LoVo (cell line): ENCODE data around the gene GIGYF2.

Source experiments
- DNase-seq: peaks from one replicate; pipeline ENCODE4 v3.0.0-alpha.2; 2016; ENCODE audit warnings: low spot score

GIGYF2 gene

DNA sequence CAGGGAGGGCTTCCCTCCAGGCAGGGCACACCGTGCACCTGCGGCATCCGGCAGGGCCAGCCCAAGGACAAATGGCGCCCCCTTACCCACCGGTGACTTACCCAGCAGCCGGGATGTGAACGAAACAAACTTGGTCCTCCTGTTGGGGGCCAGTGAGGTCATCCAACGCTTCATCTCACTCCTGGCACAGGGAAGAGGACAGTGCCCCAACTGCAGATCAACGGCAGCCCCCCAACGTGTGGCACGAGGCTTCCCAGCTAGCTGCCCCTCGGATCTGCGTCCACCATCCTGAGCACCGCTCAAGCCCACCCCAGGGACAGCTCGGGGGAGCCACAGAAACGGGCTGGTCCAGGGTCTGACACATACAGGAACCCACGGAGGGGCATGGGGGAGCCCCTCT, 185.0 kb downstream of the GIGYF2 start:
- no peak for DNase-seq

DNA sequence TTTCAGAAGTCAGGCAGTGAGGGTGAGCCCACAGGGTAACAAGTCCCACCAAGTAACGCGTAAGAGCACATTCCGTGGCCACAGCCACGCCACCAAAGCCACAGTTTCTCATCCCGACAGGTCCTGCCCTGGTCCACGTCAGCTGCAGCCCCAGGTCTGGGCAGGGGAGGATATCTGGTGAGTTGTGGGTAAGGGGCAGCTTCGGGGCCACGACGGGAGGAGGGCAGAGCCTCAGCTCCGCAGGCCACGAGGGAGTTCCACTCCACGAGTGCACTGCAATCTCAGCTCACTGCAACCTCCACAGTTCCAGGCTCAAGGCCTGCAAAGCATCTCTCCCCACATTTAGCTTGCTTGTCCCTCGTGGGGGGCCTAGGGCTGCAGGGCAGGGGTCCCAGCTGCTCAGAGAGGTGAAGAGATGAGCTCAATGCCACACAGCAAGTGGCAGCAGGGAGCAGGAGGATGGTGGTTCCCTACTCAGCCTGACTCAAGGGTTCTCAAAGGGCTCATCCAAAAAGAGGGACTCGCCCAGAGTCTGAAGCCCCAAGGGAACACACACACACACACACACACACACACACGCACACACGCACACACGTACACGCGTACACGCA, 185.5 kb downstream of the GIGYF2 start:
- no peak for DNase-seq

DNA sequence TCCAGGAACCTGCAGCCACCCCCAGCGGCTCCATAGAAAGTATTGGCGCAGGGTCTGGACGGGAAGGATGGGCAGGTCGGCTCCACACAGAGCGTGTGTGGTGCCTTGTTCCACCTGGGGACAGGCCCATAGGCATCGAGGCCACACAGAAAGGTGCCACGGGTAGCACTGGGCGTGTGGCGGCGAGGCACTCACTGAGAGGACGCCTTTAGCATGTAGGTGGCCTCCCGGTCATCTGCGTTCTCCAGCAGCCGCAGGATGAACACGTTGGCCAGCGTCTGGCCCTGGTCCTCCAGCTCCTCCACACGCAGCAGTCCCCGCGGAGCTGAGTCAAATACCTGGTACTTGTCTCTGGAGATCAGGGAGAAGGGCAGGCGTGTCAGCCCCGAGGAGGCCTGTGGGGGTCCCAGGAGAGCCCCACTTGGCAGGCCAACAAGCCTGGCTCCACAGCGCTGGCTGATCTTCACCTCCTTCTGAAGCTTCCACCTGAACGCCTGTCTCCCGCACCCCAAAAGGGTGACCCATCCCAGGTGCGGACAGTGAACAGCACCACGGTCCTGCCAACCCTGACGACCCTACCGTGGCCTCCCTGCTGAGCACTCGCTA, 186.1 kb downstream of the GIGYF2 start:
- DNase-seq = no peak

DNA sequence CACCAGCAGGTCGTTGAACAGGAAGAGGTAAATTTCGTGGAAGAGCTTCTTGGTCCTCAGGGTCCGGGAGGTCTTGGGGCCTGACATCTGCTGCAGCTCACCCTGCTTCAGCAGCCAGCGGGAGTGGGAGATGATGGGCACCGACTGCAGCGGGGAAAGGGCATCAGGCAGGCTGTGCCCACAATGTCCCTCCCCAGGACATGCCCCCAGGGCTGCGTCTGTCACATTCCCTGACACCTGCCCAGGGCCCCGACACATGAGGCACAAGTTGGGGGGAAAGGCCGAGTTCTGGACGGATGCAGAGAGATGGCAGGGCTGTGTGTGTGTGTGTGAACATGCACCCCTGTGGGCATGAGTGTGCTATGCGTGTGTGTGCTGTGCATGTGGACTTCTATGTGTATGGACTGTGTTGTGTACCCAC, 186.9 kb downstream of the GIGYF2 start:
- DNase-seq = no peak

DNA sequence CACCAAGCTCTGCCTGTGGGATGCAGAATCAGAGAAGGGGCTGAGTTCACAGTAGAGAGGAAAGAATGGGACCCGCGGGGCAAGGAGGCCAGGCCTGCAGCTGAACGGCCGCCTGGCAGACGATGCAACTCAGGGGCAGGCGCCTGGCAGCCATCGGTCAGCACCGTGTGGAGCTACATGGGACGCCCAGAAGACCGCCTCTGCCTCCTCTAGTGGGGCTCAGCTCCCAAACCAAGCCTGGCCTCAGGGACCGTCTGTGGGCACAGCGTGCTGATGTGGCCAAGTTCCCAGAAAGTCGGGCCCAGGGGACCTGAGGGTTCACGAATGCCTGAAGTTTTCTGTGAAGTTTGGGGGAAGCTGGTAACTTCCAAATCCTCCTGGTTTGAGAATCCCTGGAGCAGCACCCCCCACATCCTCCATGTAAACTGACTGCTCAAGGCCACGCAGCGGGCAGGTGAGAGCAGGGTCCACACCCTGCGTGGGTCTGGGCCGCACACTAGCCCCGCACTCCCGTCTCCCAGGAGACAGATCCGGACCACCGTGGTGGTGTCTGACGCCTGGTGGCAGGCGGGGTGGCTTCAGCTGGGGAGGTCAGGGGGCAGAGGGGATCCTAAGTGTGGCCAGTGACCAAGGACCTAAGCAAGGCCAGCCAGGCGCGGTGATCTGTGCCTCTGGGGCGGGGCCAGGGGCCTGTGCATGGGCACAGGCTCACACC, 187.6 kb downstream of the GIGYF2 start:
- no peak for DNase-seq

DNA sequence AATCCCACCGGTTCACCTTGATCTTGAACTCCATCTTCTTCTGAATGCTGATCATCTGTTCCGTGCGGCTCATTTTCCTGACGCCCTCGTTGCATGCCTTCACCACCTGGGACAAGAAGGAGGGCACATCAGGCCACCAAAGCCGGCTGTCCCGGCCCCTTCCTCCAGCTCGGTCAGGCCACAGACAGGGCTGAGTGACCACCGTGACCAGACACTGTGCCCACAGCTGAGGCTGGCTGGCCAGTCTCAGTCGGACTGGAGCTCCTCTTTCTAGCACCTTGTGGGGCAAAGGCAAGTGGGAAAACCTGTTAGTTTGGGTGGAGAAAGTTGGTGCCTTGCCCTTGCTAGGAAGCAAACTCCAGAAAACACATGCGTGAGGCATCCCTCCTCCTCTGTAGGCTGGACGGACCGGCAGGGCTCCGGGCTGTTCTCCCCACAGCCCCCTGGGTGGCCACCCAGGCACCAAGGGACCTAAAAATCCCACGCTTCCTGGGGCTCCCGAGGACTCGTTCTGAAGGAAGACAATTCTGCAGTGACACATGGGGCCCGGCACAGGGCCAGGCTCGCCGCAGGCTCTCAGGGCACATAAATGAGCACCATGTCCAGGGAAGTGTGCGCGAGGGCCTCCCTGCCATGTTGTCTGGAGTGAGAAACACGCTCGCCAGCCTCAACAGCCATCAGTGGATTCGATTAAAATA, 188.3 kb downstream of the GIGYF2 start:
- no peak for DNase-seq

DNA sequence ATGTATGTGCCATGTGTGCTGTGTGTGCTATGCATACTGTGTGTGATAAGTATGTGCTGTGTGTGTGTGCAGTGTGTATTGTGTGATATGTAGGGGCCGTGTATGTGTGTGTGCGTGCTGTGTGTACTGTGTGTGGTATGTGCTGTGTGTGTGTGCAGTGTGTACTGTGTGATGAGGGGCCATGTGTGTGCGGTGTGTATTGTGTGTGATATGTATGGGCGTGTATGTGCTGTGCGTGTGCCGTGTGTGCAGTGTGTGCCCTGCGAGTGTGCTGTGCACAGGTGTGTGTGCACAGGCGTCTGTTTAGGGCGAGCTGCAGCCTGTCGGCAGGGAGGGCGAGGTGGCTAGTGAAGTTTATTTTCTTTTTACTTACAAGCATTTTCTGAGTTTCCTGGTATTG, 189.0 kb downstream of the GIGYF2 start:
- no peak for DNase-seq

DNA sequence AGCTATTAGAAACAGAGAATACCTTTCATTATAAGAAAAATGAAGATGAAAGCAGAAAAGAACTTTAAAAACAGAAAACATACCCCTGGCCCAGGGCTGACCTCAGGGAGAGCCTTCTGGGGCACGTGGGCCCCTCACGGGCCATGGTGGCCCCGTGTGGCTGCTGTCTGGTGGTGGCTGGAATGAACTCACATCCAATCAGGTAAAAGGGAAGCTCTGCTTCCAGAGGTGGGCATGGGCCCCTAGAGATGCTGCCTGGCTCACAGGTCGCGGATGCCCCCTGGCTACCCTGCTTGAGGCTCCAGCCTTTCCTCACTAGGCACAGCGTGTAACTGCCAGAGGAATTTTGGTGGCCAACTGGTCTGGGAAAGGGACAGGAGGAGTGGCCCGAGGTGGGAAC, 189.5 kb downstream of the GIGYF2 start:
- DNase-seq = no peak

DNA sequence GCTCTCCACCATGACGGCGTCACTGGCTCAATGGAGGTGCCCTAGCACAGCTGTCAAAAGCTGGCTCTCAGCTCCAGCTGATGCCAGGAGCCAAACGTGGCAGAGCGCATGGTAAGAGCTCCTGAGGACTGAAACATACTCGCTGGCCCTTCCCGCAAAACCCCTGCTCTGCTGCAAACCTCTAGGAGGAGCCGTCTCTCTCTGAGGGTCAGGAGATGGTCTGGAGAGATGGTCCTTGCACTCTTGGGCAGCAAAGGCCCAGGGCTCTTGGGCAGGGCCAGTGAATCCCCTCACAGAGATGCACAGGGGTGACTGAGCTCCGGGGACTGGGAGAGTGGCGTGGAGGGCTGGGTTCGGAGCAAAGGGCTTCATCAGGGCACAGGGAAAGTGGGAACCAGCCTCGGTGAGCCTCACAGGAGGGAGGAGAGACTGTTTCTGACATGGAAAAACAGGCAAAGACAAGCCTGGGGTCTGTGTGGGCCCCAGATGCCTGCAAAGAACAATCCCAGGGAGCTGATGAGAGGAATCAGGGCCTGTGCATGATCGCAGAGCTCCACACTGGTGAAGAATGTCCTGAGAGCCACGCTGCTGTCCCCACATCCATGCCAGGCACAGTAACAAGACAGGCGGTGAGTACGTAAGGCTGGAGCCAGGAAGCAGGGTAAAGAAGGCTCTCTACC, 190.2 kb downstream of the GIGYF2 start:
- DNase-seq = no peak

DNA sequence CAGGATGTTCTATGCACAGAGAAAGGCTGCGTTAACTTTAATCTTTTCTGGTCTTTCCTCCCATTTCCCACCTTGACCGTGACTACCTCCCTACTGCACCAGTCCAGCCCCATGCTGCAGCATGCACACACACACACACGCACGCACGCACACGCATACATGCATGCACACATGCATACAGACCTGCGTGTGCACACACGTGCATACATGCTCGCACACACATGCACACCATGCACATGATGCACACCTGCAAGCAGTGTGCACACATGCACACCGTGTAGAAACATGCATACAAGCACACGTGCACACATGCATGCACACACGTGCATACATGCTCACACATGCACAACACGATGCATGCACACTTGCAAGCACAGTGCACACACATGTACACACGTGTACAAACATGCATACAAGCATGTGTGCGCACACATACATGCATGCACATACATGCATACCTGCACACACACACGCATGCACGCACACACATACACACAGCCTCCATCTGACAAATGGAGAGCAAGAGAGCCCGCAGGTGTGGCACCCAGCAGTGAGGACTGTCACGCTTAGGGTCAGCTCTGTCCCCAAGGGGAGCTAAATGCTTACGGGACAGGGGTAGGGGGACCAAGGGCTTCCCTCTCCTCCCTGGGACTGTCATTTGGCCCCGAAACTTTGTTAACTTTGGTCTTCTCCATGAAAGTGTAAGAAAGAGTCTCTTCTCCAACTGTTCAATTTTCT, 191.1 kb downstream of the GIGYF2 start:
- DNase-seq = no peak

DNA sequence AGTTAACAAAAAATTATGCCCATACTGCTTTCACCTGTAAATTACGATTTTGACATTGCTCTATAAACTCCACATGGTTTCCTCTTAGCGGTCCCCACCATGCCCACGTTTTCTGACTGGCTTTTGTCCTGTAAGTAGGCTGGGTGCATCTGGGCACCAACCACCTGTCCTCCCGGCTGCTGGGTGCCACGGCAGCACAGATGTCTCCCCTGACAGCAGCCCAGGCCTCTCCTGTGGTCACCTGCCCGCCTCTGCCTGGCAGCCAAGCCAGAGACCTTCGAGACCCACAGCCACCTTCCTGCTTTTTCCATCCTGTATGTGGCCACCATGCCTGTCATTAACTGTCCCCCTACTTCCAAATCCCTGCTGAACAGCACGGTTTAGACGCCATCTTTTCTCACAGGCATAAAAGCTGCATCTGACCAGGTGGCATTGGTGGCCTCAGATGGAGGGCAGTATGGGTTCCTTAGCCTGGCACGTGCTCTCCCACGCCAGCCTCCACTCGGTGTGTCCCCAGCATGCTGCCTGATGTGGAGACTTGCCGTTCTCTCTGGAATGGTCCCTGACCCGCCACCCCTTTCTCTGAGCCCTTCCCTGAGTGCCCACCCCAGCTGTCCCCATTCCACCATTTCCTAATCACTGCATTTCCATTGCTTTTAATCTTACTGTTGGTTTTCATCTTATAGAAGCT, 191.9 kb downstream of the GIGYF2 start:
- DNase-seq = no peak

DNA sequence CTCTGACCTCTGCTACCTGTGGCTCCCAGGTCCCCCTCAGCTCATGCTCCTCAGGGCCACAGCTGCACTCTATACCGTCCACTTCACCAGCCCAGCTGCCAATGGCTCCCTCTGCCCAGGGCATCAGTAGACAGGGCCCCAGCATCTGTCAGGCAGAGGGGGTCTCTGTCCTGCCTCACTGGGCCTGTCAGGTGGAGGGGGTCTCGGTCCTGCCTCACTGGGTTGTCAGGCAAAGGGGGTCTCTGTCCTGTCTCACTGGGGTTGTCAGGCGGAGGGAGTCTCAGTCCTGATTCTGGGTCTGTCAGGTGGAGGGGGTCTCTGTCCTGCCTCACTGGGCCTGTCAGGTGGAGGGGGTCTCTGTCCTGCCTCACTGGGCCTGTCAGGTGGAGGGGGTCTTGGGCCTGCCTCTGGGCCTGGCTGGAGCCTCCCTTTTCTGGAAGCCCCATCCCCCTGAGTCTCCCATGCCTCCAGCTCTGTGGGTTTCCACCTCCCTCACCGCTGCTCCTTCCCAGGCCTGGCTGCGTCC, 192.8 kb downstream of the GIGYF2 start:
- no peak for DNase-seq

DNA sequence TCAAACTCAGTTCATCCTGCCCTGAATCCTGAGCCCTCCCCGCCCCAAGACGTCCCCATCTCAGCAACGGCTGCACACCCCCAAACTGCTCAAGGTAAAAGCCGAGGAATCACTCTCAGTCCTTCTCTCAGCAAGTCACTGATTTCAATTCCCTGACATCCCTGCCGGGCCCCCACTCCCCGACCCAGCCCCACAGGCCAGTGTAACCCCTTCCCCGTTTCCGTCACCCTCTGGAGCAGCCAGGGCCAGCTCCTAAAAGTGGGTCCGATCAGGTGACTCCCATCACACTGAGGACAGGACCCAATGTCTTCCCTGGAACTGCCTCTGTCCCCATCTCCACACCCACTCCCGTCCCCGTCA, 193.4 kb downstream of the GIGYF2 start:
- no peak for DNase-seq

DNA sequence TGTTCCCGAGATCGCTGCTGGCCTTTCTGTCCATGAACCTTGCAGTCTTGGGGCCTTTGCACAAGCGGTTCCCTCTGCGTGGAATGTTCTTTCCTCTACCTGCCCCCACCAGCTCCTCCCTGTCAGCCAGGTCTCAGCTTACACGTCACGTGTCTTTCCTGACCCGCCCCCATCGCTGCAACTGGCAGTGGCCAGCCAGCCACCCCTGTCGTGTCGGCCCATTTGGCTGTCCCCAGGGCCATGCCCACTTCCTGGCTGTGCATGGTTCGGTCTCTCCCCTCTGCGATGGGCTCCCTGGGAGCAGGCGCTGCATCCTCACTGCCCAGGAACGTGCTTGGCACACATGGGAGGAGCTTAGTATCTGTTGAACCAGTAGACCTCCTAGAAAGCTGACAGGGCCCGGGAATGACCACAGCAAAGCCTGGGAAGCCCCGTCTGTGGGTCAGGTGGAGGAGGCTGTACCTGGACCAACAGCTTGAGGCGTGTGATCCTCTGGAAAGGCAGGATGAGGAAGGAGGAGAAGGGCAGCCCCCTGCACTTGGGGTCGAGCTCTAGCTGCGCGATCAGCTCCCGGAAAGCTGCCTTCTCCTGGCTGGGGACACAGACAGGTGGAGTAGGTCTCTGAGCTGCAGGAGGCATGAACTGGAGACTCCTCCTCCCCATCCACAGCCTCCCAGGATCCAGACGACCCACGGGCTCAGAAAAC, 193.9 kb downstream of the GIGYF2 start:
- DNase-seq = no peak

DNA sequence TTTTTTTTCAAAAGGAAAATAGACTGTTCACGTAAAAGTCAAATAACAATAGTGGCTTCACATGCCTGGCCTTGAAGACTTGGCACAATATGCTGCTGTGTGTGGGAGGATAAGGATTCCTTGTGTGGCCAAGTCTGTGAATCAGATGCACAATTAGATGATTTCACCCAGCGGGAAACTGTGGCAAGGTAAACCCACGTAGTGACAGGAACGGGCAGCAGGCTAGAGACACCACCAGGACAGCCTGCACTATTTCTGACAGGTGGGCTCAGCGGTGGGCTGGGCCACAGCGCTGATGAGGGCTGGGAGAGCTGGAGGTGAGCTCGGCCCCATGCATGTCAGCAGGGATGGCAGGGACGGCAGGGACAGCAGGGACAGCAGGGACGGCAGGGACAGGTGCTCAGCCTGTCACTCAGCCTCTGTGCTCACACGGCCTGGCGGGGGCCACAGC, 194.5 kb downstream of the GIGYF2 start:
- DNase-seq = no peak

DNA sequence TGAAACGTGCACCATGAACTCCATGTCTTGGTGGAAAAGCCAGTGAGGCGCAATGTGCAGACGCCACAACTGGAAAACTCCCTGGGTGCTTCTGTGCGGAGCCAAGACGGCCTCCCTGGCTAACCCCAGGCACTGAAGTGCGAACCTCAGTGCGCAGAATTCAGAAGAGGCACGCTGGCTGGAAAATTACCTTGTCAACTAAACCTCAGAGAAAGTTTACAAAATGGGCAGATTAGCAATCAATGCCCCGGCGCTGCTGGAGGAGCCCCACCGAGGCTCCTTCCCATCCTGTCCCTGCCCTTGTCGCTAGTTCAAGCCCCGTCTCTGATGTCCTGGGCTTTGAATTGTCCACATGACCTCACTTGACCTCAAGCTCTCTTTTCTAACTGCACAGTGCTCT, 195.1 kb downstream of the GIGYF2 start:
- no peak for DNase-seq

DNA sequence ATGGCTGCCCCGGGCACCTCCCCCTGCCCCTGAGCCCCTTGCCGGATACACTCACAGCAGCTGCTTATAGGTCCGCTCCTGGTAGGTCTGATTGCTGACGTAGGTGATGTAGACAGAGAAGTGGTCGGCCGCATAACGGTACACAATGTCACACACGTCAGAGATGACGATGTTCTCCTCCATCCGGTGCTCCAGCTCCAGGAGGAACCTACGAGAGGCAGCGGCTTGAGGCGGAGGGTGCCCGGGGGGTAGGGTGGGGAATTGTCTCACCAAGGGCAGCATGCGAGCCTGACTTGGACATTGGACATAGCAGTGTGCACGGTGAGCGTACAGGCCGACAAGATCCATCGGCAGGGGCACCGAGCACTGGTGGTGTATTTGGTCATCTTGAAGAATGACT, 195.7 kb downstream of the GIGYF2 start:
- no peak for DNase-seq

DNA sequence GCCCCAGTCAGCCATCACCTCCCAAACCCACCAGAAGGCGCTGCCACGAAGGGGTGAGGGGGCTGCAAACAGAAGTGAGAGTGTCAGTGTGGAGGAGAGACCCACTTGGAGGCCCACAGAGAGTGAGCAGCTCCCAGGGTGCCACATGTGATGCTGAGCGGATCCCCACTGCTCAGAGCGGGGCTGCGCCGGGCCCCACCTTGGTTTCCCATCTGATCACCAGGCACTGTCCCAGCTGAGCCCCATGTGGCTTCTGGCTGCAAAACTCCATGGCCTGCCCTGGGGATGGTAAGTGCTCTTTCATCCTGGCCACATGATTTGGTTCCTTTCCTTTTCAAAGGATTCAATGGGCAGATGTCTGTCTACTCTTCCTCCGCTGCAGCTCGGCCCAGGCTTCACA, 196.7 kb downstream of the GIGYF2 start:
- no peak for DNase-seq

DNA sequence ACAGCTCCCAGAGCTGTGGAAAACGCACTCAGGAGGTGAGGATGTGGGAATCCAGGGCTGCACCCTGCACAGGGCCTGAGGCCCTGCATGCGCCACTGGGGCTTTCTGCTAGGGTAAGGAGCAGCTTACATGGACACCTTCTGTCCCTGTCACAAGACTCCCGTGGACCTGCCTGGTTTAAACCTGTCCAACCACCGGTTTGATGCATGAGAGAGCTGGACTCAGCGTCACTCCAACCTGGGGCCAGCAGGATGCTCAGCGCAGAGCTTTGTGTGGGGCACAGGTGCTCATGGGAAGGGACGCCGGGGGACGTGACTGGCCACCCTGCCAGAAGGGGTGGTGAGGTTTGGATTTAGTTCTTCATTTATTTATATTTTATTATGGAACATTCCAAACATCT, 197.1 kb downstream of the GIGYF2 start:
- DNase-seq = no peak

DNA sequence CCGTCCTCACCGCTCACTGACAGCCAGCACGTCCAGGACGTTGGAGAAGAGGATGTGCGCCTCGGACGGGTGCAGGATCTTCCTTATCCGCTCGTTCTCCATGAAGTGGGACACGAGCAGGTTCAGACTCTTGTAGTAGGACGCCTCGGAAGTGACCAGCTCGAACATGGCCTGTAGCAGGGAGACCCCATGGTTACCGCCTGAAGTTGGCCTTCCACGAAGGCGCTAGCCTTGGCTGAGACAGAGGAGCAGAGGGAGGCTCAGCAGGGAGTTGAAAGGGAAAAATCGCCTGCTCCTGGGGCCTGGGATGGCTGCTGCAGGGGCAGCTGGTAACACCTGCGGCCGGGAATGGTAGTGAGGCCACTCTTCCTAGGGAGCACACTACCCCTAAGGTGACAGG, 197.6 kb downstream of the GIGYF2 start:
- DNase-seq = no peak
